ENCODE measurements around the gene ZDHHC22.

The ZDHHC22 gene

DNA sequence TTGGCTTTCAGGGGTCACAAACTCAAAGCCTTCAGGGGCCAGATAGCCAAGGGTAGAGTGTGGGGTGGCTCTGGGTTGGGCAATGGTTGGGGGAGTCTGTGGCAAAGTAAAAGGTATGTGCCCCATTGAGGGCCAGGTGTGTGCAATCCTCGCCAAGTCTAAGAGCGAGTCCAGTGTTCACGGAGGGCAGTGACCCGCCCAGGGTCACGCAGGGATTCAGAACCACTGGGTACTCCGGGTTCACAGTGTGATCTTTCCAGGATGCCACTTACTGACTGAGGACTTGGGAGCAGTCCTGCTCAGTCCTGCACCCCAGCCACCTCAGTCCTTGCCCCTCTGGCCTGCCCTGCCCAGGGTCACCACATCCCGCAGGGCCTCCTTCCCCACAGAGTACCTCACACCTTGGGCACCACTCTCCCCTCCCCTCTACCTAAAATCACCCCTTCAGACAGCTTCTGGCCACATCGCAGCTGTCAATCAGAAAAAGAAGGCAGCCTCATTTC is 15.7 kb downstream of the ZDHHC22 start:
- DNase-seq (ENCODE audit: low read depth) = no peak

DNA sequence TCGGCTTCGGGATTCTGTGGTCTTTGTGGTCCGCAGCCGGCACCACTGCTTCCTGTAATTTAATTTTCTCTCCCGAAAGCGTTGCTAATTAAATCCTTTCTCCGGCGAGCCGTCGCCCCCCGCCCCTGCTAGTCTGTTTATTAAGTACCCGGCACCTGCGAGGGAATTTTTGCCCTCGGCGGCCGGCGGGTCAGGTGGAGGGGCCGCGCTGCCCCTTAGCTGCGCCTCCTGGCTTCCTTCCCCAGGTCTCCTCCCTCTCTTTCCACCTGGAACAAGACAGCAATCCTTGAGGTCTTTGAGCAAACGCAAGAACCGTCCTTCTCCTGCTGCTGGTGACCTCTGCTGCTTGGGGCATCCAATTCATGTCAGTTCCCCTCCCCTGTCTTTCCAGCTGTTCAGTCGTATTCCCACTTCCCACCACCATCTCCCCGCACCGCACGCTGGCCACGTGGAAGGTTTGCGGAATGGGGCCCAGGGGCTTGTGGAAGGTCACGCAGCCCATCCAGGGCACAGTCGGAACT is 16.2 kb downstream of the ZDHHC22 start:
- no peak for DNase-seq (ENCODE audit: low read depth)

GRCh38 chr14:77124345-77125280 is 17.0 kb downstream of the ZDHHC22 start:
- DNase-seq (ENCODE audit: low read depth) = peak; percentile 34

GRCh38 chr14:77123381-77124325 is 17.9 kb downstream of the ZDHHC22 start:
- no peak for DNase-seq (ENCODE audit: low read depth)

- DNase-seq (ENCODE audit: low read depth) = no peak
These were observed 19.0 kb downstream of the ZDHHC22 start for GRCh38 chr14:77122526-77123125.

DNA sequence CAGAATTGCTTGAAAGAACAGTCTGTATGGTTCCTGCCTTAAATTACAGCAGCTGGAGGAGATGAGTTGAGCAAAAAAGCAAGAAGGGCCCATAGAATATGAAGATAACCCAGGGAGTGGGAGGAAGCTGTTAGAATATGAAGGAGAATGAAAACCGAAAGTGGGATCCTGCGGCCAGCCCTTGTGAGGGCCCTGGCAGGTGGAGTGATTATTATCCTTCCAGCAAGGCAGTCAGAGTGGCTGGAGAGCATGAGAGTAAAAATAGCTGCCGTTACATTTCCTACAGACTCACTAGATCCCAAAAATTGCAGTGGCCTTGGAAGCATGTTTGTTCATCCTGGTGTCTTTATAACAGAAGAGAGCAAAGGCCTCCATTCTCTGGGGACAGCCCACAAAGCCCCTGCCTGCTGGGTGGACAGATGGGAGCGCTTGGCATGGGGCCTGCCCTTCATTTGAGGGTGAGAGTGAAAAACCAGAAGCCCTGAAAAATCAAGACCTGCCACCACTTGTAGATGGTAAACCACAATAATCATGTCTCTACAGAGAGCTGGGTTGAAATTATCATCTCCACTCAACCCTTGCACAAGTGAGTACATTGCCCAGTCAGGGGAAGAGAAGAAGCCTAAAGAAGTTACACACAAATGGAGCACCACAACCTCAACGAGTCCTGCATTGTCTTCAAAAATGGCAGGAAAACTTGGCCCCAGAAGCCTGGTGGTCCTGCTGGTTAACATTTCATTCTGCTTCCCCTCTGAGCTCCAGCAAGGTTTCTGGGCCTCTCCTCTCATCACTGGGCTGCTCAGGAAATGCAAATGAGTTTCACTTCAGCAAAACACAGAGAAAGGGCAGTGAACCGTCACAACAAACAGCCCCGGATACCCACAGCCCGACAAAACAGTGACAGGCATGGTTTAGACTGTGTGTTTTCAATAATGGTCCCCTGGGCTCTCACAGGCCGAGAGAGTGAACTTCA is 20.5 kb downstream of the ZDHHC22 start:
- no peak for DNase-seq (ENCODE audit: low read depth)

DNA sequence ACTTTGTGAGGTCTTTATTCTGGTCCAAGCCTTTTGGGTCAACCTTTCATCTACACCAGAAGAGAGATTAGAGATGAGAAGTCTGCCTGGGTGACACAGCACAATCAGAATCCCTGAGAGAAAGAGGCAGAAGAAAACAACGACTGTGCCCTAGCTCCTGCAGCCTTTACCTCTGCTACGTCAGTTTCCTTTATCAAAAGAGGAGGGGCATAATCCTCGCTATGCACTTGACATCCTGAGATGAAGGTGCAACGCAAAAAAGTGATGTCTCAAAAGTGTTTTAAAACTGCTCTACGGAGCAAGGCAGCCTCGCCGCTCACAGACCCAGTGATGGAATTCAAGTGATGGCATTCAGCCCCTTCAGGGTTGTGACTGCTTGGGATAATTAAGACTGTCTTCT is 21.7 kb downstream of the ZDHHC22 start:
- DNase-seq (ENCODE audit: low read depth) = no peak

- no peak for DNase-seq (ENCODE audit: low read depth)
These were observed 25.3 kb downstream of the ZDHHC22 start for GRCh38 chr14:77116172-77116817.

GRCh38 chr14:77114609-77115008 is 27.0 kb downstream of the ZDHHC22 start:
- DNase-seq (ENCODE audit: low read depth) = no peak

GRCh38 chr14:77113644-77114043 is 27.9 kb downstream of the ZDHHC22 start:
- DNase-seq (ENCODE audit: low read depth) = no peak

- no peak for DNase-seq (ENCODE audit: low read depth)
These were observed 30.6 kb downstream of the ZDHHC22 start for GRCh38 chr14:77111021-77111420.

DNA sequence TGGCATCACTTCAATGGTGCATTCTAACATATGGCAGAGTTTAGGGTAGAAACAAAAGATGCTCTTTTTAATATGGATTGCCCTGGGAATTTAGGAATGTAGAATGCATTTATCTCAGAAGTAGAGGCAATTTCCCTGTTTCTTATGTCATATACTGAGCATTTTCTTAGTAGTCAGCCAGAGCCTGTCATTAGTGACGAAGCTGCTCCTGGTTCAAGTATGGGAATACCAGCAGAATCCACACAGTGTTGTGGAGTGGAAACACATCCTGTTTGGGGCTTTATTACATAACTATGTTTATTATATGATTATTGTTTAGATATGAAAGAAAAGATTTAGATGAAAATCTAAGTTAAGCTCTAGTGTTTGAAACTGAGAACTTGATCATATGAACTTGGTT is 31.3 kb downstream of the ZDHHC22 start:
- DNase-seq (ENCODE audit: low read depth) = no peak

- DNase-seq (ENCODE audit: low read depth) = no peak
These were observed 31.9 kb downstream of the ZDHHC22 start for GRCh38 chr14:77109656-77110055.

DNA sequence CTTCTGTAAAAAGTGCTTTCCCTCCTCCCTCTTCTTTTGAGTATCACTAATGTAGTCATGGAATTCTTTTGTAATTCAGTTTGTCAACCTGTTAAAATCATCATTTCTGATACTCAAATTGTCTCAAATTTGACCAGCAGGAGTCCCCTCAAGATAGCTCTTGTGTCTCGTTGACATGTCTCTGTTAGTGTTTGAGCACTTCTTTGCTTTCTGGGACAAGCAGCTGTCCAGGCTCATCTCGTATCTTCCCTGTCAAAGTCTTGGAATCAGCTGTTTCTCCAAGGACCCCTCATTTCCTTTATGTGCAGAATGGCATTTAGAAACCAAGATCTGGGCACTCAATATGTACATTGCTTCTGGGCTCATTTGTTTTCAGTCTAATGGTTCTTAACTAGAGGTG is 32.8 kb downstream of the ZDHHC22 start:
- DNase-seq (ENCODE audit: low read depth) = no peak

GRCh38 chr14:77107228-77107627 is 34.4 kb downstream of the ZDHHC22 start:
- no peak for DNase-seq (ENCODE audit: low read depth)

DNA sequence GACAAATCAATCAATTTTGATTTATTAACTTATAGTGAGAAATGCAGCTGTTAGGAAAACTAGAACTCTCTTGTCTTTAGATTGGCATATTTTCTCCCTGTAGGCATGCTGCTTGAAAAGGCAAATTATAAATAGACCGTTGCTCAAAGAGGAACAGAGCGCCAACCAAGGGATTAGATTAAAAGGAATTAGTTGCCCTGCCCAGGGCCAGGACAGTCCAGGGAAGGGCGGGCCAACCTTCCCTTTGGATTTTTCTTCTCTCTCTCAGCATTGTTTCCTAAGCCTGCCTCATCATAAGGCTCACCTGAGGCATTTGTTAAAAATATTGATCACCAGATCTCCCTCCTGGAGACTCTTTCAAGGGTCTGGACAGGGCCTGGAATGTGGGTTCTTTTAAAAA is 34.9 kb downstream of the ZDHHC22 start:
- DNase-seq (ENCODE audit: low read depth) = no peak

DNA sequence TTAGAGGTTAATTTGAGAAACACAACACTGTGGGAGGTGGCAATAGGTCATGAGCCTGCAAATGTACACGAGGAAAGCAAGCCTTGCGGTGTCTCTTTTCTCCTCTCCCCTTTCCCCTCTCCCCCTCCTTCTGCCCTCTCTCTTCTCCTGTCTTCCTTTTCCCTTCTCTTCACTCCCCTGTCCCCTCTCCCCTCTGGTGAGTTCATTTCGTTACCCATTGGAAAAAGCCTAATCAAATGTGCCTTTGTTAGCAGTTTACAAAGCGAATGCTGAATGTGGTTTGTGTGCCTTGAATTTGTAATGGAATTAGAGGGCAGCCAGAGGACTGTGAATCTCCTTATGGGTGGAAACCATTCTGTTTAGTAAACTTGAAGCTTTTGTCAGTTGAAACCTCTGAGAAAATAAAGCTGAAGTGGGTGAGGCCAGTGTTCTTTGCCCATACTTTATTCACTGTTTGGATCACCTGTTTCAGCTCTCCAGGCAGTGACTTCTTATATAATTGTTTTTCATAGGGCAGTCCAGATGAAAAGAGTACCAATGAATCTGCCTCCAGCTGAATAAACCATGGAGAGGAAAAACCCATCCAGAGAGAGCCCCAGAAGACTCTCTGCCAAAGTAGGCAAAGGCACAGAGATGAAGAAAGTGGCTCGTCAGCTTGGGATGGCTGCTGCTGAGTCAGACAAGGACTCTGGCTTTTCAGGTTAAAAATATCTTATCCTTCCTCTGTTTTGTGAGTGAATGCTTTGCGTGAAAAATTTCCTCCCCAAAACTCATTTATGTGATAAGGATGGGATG is 36.2 kb downstream of the ZDHHC22 start:
- DNase-seq (ENCODE audit: low read depth) = no peak

DNA sequence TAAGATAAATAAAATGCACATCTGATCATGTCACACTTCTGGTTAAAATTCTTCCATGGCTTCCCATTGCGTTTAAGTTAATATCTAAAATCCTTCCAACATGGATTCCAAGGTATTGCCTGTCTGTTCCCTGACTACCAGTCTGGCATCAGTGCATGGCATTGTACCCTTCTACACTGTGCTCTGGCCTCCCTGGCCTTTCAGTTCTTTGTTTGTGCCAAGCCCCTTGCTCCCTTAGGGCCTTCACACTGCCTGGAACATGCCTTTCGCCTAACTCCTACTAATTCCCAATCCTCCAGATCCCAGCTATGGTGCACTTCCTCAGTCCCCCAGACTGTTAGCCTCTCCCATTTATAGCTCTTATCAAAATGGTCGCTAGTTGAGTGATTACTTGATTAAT is 37.2 kb downstream of the ZDHHC22 start:
- DNase-seq (ENCODE audit: low read depth) = no peak

- DNase-seq (ENCODE audit: low read depth) = no peak
These were observed 37.6 kb downstream of the ZDHHC22 start for GRCh38 chr14:77103951-77104350.
